Hypothalamus (tissue), 51 donors: ENCODE data around the gene CNOT3.
"Not testable (repeated sequence)": the region's sequence is repeated elsewhere in the genome, so short reads cannot be mapped to it uniquely, and the experiment has no call there.

Experiments
- DNase-seq, 51 donors: peaks; one replicate each; lab custom pipeline; 2025; lab: John Stamatoyannopoulos, UW

CNOT3 gene

GRCh38 chr19:54137699-54138488, at the start of gene CNOT3:
TSS of gene CNOT3 (plus strand) at chr19:54137762. CDS start at chr19:54142979, 5,217 bp downstream.
- DNase-seq: peak in 2 of 51 donors; percentile 6 to 33

GRCh38 chr19:54094426-54095000, 43.0 kb upstream of the CNOT3 start:
- no peak for DNase-seq

GRCh38 chr19:54095136-54095858, 42.3 kb upstream of the CNOT3 start:
- no peak for DNase-seq

- DNase-seq: peak in 7 of 51 donors; percentile 1 to 28 (median 7)
Measured at GRCh38 chr19:54095859-54096616, 41.5 kb upstream of the CNOT3 start.

DNA sequence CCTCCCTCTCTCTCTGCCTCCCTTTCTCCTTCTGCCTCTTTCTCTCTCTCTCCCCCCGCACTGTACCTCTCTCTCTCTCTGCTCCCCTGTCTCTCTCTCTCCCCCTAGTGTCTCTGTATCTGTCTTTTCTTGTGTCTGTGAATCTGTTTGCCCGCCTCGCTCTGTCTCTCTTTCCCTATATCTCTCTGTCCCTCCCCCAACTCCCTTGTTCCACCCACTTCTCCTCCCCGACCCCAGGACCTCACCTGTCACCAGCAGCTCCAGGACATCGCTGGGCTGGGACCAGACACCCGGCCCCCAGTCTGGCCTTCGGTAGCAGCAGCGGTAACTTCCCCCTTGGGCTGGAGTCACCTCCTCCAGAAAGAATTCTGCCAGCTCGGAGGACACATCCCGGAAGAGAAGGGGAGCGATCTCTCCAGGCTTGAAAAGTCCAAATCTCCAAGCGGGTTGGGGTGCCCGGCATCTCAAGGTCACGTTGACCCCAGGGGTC, 40.9 kb upstream of the CNOT3 start:
- DNase-seq: peak in 3 of 51 donors; percentile 4 to 10 (median 6)

DNA sequence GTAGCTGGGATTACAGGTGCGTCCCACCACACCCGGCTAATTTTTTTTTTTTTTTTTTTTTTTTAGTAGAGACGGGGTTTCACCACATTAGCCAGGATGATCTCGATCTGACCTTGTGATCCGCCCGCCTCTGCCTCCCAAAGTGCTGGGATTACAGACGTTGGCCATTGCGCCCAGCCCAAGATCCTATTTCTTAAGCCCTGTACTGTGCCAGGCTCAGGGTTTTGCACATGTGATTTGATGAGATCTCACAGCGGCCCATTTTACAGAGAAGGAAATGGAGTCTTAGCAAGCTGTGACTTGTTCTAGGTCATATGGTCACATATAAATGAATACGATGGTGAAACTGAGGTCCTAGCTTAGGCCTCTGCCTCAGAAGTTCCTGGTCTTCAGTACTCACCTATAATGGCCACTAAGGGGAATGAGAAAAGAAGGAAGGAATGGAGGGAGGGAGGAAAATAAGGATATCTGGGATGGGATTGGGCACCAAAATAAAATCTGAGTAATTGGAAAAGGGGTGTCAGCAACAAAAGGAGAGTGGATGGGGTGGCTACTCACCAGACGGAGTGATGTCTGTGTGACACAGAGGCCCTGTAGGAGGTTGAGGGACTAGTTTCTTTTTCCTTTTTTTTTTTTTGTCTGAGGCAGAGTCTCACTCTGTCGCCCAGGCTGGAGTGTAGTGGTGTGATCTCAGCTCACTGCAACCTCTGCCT, 38.2 kb upstream of the CNOT3 start:
- DNase-seq: no peak

DNA sequence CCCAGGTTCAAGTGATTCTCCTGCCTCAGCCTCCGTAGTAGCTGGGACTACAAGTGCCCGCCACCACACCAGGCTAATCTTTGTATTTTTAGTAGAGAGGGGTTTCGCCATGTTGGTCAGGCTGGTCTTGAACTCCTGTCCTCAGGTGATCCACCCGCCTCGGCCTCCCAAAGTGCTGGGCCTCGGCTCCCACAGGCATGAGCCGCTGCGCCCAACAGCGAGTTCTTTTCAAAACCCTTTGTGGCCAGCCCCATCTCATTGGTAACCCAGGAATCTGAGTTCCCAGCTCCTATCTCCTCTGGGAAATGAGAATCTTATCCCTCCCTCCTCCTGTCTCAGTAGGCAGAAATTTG, 37.7 kb upstream of the CNOT3 start:
- DNase-seq: not testable (repeated sequence)

GRCh38 chr19:54100561-54100960, 37.0 kb upstream of the CNOT3 start, which contains the start of gene OSCAR:
TSS of gene OSCAR (minus strand) at chr19:54100803. CDS start at chr19:54100792, 11 bp downstream.
- peak in 9 of 51 donors; percentile 3 to 27 (median 8) for DNase-seq

GRCh38 chr19:54102421-54103169, 35.0 kb upstream of the CNOT3 start, which contains the start of gene NDUFA3:
TSS of gene NDUFA3 (plus strand) at chr19:54102855. CDS start at chr19:54102879, 24 bp downstream.
- peak; percentile 76 to 99 (median 96) for DNase-seq

DNA sequence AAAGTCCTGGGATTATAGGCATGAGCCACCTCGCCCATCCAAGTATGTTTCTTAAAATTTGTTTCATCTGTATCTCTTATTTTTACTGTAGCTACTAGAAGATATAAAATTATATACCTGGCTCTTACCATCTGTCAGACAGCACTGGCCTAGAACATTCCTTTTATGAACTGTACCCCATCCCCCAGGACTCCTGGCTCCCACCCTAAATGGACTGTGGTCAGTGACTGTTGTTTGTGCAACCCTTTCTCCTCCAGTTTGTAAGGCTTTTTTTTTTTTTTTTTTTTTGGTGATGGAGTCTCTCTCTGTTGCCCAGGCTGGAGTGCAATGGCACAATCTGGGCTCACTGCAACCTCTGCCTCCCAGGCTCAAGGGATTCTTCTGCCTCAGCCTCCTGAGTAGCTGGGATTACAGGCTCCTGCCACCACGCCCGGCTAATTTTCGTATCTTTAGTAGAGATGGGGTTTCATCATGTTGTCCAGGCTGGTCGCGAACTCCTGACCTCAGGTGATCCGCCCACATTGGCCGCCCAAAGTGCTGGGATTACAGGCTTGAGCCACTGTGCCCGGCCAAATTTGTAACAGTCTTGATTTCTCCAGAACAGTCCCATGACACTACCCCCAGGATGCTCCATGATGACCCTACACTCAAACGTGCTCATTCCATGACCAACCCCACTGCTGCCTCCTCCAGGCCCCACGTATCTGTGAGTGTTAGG, 32.4 kb upstream of the CNOT3 start:
- DNase-seq: no peak

GRCh38 chr19:54105796-54106195, 31.8 kb upstream of the CNOT3 start:
- DNase-seq: no peak

GRCh38 chr19:54106716-54107115, 30.8 kb upstream of the CNOT3 start:
- DNase-seq: no peak

- DNase-seq: no peak
Measured at GRCh38 chr19:54107876-54108490, 29.6 kb upstream of the CNOT3 start.

GRCh38 chr19:54108496-54108895, 29.1 kb upstream of the CNOT3 start:
- DNase-seq: no peak

DNA sequence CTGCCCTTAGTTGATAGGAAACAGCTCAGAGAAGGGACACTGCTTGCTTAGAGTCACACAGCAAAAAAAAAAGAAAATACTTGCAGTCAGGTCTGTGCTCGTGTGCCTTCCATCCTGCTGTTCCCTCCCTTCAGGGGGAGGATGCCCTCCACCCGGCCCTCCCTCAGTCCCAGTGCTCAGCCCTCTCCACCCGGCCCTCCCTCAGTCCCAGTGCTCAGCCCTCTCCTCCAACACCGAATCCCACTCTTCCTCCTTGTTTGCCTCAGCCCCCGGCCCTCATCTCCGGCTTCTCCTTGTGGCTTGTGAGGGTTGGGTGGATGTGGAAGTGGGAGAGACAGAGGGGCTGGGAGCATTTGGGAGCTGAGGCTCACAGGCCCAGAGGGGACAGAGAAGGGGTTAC, 27.9 kb upstream of the CNOT3 start:
- no peak for DNase-seq

- peak in 29 of 51 donors; percentile 3 to 49 (median 32) for DNase-seq
Measured at GRCh38 chr19:54114340-54115108, 23.0 kb upstream of the CNOT3 start.
